Kidney epithelial cell (primary cell): ENCODE results near the gene RAET1G. TPM values are rescaled to one million over a fixed set of nuclear protein-coding genes. Genes with fewer than 3 reads are reported as not detected.

Experiments used
- DNase-seq: peaks from one replicate; pipeline ENCODE4 v3.0.0-alpha.2; 2010; ENCODE audit warnings: low read depth
- H3K27me3 ChIP-seq: 2 replicates; pipeline ENCODE4 v1.6.0; 2011; ENCODE audit warnings: low read length; ENCODE audit not compliant: control insufficient read depth, insufficient read depth
- H3K36me3 ChIP-seq: 2 replicates; pipeline ENCODE4 v1.5.1; 2011; ENCODE audit warnings: low read length; ENCODE audit not compliant: control insufficient read depth, insufficient read depth
- H3K4me3 ChIP-seq: 2 replicates; pipeline ENCODE4 v1.5.1; 2011; ENCODE audit warnings: low read depth, mild to moderate bottlenecking, control low read depth, low read length
- total RNA-seq: library from RNA; depleted of rRNA; stranded (reverse); fragments of >200 nt; gene quantifications from 2 replicates; pipeline ENCODE4 v1.2.3, GENCODE V29; 2015
- TF ChIP-seq, protein P1 (sequence below): IDR thresholded peaks from 2 replicates; pipeline ENCODE4 v1.5.1; 2011; ENCODE audit warnings: mild to moderate bottlenecking, moderate library complexity, low read length, control low read depth, inconsistent platforms; ENCODE audit not compliant: insufficient read depth, poor library complexity, severe bottlenecking

RAET1G gene
- total RNA-seq, 1 donor from 2014 or later, result not detected

DNA sequence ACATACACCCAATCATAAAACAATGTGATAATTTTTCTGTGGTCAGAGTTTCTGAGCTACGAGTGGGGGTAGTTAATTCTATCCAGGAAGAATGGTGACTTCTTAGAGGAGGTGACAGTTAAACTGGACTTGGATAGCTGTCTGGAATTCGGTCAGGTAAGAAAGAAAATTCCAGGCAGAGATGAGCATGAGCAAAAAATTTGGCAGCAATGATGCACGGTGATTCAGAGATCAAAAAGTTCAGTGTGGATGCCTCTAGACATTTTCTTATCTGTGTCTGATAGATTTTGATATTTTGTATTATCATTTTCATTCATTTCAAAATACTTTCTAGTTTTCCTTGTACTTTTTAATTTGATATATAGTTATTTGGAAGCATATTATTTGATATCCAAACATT, 37.0 kb downstream of the RAET1G start:
- Histone ChIP-seq H3K36me3 (no peaks in the 10 kb centered on the region), H3K27me3 (peaks cover 7% of the 10 kb centered on the region), H3K4me3 (no peak overlapping the region)
- no peak for DNase-seq
- TF ChIP-seq, protein P1, sequence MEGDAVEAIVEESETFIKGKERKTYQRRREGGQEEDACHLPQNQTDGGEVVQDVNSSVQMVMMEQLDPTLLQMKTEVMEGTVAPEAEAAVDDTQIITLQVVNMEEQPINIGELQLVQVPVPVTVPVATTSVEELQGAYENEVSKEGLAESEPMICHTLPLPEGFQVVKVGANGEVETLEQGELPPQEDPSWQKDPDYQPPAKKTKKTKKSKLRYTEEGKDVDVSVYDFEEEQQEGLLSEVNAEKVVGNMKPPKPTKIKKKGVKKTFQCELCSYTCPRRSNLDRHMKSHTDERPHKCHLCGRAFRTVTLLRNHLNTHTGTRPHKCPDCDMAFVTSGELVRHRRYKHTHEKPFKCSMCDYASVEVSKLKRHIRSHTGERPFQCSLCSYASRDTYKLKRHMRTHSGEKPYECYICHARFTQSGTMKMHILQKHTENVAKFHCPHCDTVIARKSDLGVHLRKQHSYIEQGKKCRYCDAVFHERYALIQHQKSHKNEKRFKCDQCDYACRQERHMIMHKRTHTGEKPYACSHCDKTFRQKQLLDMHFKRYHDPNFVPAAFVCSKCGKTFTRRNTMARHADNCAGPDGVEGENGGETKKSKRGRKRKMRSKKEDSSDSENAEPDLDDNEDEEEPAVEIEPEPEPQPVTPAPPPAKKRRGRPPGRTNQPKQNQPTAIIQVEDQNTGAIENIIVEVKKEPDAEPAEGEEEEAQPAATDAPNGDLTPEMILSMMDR, result no peak

DNA sequence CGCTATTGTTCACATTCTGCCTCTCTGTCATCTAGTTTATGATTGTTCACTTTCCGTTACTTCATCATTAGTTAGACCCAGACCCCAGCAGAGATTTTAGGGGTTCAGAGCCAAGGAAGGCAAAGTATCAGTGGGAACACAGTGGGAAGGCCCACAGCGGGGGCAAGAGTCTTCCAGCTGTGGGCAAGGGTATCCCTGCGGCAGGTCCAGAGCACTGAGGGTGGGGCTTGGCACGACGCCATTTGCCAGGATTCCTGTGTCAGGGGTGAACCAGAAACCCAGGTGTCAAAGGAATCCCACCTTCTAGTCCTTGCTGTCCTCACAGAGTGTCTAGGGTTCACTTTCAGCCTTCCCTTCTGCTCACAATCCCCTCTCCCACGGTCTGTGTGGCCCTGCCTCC, 38.3 kb downstream of the RAET1G start:
- TF ChIP-seq, protein P1, result no peak
- Histone ChIP-seq H3K36me3 (no peaks in the 10 kb centered on the region), H3K4me3 (no peak overlapping the region), H3K27me3 (peaks cover 13% of the 10 kb centered on the region)
- DNase-seq, result no peak

DNA sequence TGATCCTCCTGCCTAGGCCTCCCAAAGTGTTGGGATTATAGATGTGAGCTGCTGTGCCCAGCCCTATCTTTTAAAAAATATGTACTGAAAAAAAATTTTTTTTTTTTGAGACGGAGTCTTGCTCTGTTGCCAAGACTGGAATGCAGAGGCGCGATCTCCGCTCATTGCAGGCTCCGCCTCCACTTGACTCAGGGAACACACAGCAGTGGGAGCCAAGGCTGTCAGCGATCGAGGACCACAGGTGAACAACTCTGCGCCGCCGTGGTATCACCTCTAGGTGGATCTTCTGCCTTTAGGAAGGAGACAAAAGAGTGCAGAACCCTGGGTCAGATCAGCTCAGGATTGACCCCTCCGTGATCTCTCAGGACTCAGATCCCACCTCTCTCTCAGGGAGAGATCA, 38.7 kb downstream of the RAET1G start:
- H3K36me3 ChIP-seq, result no peaks in the 10 kb centered on the region
- H3K27me3 ChIP-seq, result peaks cover 13% of the 10 kb centered on the region
- TF ChIP-seq, protein P1, result no peak
- no peak overlapping the region for H3K4me3 ChIP-seq
- no peak for DNase-seq

DNA sequence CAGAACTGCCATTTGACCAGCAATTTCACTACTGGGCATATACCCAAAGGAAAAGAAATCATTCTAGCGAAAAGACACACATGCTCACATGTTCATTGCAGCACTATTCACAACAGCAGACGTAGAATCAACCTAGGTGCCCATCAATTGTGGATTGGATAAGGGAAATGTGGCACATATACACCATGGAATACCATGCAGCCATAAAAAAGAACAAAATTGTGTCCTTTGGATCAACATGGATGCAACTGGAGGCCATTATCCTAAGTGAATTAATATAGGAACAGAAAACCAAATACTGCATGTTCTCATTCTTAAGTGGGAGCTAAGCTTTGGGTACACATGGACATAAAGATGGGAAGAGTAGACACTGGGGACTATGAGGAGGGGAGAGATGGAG, 41.1 kb downstream of the RAET1G start:
- TF ChIP-seq, protein P1, result no peak
- Histone ChIP-seq H3K4me3 (no peak overlapping the region), H3K27me3 (peaks cover 13% of the 10 kb centered on the region), H3K36me3 (no peaks in the 10 kb centered on the region)
- DNase-seq, result no peak

DNA sequence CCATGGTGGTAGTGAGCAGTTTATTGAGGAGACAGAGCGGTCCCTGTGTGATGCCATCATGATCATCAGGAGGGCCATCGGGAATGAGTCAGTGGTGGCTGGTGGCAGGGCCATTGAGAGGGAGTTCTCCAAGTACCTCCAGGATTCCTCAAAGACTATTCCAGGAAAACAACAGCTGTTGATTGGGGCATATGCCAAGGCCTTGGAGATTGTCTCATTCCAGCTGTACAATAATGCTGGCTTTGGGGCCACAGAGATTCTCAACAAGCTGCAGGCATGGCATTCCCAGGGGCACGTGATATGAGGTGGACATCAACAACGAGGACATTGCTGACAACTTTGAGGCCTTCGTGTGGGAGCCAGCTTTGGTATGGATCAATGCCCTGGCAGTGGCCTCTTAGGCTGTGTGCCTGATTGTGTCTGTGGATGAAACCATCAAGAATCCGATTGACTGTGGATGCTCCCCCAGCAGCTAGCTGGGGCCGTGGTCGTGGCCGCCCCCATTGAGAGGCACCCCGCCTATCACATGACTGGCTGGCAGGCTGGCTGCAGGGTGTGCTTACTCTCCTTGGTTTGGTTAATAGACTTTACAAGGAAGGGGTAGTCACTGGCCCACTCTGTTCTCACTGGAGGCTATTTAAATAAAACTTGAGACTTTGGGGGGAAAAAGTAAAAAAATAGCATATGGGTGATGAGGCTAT, 41.7 kb downstream of the RAET1G start:
- Histone ChIP-seq H3K4me3 (no peak overlapping the region), H3K36me3 (no peaks in the 10 kb centered on the region), H3K27me3 (peaks cover 13% of the 10 kb centered on the region)
- TF ChIP-seq, protein P1, result no peak
- DNase-seq, result no peak

DNA sequence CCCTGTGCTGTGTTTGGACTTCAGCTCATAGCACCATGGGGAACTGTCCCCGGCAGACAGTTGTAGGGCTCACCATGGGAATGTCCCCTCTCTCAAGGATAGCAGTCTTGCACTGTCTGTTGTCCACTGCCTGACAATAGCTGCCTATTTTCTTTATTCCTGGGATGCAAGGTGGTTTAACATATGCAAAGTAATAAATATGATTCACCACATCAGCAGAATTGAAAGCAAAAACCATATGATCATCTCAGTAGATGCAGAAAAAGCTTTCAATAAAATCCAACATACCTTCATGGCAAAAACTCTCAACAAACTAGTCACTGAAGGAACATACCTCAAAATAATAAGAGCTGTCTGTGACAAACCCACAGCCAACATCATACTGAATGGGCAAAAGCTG, 45.3 kb downstream of the RAET1G start:
- H3K27me3 ChIP-seq, result peaks cover 7% of the 10 kb centered on the region

More for the DNA sequence above, 45.3 kb downstream of the RAET1G start:
- Histone ChIP-seq H3K4me3 (no peak overlapping the region), H3K36me3 (no peaks in the 10 kb centered on the region)
- TF ChIP-seq, protein P1, result no peak
- no peak for DNase-seq
